HG02840 (cell line): ENCODE data around the gene SMPX.
"Not testable (repeated sequence)": the region's sequence is repeated elsewhere in the genome, so short reads cannot be mapped to it uniquely, and the experiment has no call there.

ENCODE experiments used
- ATAC-seq: cut with Tn5 transposase; IDR thresholded peaks from one replicate; pipeline ENCODE4 v1.9.1; 2021; ENCODE audit warnings: mild to moderate bottlenecking, moderate library complexity, moderate number of reproducible peaks; ENCODE audit not compliant: unreplicated experiment, low FRiP score

The SMPX gene

DNA sequence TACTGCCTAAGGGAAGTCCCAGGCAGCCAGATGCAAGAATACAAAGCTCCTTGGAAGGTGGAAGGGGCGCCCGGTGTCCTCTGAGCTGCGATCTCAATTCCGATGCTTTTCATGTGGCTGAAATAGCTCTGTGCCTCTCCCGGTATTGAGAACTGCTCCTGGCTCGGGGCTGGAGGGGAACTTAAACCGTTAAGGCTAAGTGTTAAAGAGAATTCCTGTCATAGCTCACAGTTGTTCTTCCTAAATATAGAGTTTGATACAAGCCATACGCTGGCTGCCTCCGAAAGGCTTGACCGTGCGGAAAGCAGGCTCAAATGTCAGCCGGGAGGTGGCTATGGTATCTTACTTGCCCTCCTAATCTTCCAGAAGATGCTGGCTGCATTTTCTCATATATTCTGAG, at the start of gene SMPX:
TSS of gene SMPX (minus strand) at position 157 of the 400 bp plus-strand sequence. CDS start 3,826 bp downstream, outside the sequence.
- no peak for ATAC-seq

DNA sequence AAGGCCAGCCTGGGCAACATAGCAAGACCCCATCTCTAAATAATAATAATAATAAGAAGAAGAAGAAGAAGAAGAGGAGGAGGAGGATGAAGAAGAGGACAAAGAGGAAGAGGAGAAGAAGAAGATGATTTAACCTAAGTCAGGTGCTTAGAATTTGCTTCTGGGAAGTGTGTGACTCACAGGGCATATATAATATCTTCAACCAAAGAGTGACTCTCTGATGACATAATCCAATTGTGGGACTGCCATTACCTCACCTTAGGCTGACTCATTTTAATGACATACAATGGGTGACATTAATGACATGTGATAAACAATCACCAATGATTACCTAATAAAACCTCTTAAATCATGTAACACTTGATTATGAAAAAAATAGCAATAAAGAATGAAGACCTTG, 48.8 kb upstream of the SMPX start:
- ATAC-seq = no peak

DNA sequence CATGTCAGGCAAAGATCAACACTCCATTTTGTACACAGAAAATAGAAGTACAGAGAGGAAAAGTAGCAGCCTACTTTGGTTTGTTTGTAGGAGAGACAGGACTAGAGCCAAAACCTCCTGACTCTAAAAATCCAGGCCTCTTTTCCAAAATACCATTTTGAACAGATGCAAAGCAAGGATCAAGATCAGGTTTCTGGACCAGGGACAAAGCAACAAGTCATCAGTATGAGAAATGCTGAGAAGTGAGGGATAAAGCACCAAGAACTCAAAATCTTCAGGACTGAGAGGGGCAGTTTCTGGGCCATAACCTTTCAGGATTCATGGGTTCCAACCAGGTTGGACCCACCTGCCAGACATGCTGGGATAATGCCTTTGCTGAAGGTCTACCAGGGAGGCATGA, 44.9 kb upstream of the SMPX start:
- no peak for ATAC-seq

DNA sequence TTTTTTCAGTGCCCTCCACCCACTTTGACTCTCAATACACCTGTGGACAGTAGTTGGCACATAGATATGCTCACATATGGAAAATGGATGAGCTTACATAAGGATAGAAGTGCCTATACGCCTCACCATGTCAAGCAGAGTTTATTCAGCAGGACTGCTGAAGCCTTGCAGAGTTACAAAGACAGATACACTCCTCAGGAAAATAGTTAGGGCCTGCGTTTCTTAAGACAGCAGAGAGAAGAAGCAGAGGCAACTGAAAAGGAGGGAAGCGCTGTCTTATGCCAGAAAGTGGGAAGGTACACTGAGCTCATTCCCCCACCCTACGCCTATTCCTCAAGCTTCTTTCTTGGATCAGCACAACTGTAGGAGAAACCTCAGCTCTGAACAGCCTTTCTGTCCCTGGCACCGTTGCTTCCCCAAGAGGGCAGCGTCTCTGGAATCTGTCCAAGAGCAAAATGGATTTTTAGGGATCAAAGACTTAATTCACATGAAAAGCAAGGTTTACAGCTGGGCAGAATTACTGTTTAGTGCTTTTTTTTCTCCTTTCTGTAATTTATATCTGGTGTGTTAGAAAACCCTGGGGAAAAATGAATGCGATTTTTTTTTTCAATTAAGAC, 44.2 kb upstream of the SMPX start:
- no peak for ATAC-seq

DNA sequence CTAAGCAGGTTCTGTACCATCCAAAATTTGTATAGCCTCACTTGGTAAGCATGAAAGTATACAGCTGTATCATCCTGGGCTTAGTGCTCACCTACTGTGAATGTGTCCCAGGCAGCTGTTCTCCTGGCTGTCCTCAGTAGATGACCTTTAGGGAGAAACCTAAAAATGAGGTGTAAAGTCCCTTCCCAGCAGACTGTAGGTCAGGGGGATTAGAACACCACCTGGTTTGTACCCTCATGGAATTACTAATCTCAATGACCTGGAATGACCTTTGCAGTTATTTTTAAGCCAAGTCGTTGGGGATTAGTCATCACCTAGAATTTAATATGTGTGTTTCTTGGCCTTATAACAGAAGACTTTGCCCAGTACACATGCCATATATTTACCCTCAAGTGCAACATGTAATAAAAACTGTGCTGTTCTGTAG, 42.4 kb upstream of the SMPX start:
- ATAC-seq = no peak

DNA sequence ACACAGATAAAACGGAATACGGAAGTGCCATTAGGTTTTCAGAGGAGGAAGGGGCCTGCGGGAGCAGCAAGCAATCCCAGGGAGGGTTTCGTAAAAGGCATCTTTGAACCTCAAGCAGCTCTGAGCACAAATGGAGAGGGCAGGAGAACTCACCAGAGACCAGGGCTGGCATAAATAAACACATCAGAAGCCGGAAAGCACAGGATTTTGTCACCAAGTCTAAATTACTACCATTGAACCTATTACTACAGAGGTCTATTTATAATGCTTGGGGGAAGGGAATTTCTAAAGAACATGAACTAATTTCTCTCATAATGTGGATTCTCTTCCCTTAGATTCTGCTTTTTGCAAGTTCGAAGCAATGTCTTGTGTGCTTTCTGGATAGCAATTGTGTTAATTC, 41.9 kb upstream of the SMPX start:
- ATAC-seq = no peak

DNA sequence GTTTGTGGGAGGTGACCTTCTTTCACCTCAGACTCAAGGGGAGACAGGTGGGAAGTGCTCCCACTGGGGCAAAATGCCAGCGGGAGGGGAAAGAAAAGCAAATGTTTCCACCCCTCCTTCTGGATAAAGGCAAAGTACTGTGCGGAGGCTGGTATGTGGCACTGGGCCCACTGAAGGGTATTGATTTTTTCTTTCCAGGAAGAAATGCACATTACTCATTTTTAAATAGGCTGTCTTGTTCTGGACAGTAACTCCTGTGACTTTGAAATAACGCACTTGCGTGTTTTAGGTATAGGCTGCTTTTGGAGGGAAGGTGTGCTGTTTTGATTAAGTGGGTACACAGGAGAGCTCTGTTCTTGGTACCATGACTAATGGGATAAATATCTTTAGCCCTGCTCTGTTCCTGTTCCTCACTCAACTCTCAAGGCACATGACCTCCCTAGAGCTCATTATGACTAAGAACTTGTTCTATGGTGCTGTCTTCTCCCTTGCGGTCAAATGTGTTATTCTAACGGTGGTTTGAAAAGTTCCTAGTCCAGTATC, 40.8 kb upstream of the SMPX start:
- ATAC-seq = no peak

DNA sequence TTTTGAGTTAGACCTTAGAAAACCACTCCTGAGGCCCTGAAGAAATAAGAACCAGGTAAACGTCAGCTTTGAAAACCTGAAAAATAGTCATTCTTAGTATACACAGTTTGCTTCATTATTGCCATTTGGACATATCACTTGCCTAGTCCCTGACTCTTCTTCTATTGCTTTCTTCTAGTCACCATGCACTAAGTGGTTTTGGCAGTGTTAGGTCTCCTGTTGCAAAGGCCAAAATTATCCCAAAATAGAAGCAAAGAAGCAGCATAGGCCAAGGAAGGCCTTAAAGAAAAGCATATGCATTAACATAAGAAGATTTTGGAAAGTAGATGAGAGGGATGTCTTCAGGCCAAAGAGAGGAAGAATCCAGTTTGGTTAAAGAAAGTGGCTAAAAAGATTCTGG, 24.1 kb upstream of the SMPX start:
- ATAC-seq = no peak

DNA sequence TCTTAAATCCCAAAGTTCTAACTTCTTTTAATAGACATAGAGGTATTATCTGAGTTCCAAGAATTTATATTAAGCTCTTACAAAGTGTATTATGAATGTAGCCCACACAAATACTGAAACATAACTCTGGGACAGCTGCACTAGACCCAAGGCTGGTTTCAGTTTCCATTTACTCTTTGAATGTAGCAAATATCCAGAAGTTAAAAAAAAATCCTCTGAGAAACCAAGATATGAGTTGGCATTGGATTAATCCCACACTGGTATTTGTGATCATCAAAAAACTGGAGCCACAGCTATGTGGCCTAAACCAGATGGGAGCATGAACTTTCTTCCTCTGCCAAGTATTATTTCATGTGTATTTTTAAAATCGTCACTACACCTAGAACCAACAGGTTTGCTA, 23.6 kb upstream of the SMPX start:
- no peak for ATAC-seq

DNA sequence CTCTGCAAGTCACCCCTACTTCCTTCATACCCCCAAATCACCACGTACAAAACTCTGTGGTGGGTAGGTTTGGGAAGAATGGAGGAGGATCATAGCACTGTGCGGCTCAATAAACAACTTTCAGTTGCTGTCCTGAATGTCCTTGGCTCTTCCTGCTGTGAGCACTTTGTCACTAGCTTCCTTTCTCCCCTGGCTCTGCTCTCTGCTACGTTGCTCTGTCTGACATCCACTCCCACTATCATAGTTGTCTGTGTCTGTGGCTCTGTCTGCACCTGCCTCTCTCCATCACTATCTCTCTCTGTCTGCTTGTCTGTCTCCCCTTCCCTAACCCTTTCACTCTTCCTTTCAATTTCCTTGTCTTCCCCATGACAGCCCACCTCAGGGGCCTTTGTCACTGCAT, 21.2 kb upstream of the SMPX start:
- no peak for ATAC-seq

DNA sequence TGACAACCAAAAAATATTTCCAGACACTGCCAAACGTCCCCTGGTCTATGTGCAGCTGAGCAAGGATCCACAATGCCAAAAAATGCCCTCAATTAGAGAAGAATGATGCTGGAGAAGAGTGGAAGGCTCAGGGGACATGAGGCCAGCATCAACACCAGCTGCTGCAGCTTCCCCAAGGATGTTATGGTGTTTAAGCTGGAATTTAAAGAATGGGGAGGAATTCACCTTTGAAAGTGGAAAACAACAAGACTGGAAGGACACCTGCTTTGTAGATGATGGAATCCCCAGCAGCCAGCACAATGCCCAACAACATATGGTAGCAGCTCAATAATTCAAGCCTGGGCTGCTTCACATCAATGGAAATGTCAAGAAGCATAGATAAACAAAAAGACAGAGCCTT, 20.3 kb upstream of the SMPX start:
- no peak for ATAC-seq

DNA sequence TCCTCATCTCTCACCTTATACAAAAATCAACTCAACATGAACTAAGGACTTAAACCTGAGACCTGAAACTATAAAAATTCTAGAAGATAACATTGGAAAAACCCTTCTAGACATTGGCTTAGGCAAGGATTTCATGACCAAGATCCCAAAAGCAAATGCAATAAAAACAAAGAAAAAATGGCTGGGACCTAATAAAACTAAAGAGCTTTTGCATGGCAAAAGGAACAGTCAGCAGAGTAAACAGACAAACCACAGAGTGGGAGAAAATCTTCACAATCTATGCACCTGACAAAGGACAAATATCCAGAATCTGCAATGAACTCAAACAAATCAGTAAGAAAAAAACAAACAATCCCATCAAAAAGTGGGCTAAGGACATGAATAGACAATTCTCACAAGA, 17.2 kb upstream of the SMPX start:
- ATAC-seq = not testable (repeated sequence)

DNA sequence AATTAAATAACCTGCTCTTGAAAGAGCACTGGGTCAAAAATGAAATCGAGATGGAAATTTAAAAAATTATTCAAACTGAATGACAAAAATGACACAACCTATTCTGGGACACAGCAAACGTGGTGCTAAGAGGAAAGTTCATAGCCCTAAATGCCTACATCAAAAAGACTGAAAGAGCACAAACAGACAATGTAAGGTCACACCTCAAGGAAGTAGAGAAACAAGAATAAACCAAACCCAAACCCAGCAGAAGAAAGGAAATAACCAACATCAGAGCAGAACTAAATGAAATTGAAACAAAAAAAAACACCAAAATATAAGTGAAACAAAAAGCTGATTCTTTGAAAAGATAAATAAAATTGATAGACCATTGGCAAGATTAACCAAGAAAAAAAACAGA, 15.1 kb upstream of the SMPX start:
- ATAC-seq = not testable (repeated sequence)

DNA sequence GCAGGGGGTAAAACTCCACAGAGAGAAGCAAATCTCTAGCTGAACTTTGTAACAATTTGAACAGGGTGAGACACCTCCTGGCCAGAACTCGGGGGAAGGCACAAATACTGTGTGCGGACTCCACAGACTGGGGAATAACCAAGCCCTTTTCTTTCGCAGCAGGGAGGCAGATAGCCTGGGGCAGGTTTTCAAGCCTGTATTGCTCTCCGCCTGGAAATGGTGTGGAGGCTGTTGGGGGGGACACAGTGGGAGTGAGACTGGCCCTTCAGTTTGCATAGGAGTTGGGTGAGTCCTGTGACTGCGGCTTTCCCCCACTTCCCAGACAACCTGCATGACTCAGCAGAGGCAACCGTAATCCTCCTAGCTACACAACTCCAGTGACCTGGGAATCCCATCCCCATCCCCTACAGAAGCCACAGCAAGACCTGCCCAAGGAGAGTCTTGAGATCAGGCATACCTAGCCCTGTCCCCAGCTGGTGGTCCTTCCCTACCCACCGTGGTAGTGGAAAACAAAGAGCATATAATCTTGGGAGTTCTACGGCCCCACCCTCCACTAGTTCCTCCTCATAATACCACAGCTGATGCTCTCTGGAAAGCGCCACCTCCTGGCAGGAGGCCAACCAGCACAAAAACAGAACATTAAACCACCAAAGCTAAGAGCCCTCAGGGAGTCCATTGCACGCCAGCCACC, 12.9 kb upstream of the SMPX start:
- no peak for ATAC-seq

DNA sequence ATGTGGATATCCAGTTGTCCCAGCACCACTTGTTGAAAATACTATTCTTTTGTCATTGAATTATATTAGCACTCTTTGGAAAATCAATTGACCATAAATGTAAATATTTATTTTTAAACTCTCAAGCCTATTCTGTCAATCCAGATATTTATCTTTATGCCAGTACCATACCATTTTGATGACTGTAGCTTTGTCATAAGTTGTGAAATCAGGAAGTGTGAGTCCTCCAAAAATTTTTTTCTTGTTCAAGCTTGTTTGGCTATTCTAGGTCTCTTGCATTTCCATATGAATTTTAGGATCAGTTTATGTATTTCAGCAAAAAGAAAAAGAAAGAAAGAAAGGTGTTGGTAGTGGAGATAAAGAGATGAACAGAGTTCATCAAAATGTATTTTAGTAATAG, 8.2 kb upstream of the SMPX start:
- no peak for ATAC-seq

DNA sequence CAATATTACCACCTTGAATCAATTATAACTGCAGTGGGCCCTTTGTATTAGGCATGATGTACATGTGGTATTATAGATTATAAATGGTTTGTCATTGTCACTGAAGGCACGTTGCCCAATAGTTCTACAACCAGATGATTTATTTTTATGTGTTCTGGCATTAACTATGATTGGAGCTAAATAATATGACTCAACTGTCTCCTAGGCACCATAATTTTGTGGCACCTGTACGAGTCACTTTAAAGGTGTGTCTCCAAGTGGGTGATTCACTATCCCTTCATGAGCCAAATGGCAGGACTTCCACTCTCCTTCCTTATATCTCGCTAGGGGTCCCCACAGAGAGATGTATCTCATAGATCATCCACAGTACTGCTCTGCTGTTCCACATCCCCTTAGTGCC, 6.1 kb upstream of the SMPX start:
- ATAC-seq = no peak

DNA sequence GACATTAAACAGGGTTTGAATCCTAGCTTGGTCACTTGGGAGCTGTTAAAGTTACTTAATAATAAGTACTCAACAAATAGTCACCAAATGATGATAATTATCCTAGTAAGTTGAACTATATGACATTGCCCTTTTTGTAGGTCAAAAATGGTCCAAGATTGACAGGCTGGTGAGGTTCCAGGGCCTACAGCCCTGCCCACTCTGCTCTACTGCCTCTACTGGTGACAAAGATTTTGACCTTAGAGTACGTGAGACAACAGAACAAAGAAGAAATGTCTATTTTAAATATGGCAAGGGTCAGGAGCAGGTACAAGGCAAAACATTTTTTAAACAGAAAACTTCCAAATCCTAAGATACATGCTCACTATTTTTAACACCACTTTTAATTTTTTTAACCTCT, 572 bp upstream of the SMPX start:
- ATAC-seq = no peak

DNA sequence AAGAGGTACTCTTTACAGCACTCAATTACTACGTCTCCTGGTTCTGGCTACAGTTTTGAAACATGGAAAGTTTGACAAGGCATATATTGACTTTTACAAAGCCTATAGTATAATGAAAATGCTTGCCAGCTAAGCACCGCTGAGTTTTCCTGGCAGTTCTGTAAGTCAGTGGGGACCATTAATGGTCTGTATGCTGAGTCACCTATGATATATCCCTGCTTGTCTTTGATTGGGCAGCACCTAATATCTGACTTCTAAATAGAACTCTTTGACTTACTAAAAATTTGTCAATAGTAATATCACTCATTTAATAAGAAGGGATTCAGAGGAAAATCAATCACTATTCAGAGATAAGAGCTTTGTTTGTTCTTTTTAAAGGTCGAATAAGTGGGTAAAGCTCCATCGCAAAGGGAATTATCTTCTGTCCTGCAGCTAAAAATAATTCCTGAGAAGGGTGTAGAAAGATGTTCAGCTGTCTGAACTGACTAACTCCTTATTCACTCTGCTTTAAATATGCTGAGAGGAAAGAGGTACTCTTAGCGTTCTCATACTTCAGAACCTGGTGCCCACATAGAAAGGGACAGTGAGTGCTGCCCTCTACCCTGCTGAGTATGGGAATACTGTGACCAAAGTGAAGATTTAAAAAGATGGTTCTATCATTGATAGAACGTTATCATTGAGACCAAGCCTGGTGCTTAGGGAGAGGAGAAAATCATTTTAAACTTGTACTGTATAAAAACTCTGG, 959 bp downstream of the SMPX start:
- ATAC-seq = no peak

DNA sequence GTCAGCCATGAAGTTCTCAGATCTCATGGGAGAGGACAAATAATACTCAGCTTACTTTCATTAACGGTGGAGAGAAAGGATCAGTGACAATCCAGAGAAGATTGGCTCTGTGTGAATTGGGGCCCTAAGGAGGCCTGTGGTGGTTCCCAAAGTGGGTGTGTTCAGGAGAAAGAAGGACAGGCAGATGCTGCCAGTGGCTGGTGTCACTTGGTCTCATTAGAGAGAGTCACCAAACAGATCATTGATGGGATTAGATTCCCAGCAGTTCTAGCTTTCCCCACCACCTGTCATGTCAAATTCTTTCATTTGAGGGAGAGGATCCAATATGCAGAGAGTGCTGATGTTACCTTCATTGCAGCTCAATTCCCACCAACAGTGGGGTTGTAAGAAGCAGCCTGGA, 8.0 kb downstream of the SMPX start:
- no peak for ATAC-seq

DNA sequence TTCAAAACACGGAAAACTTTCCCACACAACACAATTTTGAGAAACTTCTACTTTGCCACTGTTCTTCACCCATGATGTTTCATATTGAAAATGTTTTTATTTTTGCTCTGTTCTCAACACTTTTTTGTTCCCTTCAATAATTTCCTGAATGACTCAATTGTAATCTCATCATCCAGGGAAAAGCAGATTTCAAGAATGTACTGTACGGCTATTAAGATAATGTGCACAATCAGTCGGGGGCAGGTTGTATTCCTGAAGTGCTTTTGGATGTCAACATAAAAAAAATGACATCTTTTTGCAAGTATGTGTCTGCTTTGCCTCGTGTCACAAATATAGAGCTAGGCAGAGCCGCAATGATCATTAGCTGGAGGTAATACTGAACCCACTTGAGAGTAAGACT, 9.7 kb downstream of the SMPX start:
- no peak for ATAC-seq

DNA sequence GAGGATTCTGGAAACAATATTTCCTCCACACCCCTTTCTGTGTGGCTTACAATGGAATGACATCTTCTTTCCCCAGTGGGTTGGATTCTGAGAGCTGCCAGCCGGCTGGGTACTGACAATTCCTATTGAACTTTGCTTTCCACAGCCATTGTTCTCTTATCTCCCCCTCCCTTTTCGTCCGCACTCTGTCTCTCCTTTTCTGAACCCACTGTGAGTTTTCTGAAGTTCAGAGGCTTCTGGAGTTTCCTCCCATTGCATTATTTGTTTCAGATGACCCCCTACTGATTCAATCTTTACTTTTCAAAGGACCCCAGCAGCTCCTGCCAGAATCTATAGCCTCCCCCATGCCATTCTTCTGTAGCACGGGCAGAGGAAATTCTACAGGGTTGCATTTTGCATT, 10.4 kb downstream of the SMPX start:
- no peak for ATAC-seq

DNA sequence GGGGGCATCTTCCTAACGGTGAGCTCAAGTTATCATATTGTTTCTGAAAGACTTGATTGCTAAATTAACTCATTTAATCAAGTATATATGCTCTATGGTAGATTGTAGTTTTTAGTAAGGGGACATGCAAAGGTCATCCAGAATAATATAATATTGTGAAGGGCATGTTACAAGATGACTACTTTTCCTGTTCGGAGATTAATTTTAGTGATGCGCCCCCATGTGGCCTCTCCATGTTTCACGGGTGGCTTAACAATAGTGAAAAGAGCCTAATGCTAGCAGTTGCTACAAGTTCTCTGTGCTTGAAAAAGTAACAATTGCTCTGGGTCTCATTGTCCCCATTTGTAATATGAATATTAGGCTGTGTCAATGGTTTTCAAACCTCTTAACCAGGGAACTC, 12.2 kb downstream of the SMPX start:
- no peak for ATAC-seq
